GM21381 (cell line): ENCODE results near the gene SLC46A3.
"Not testable (repeated sequence)": the region's sequence is repeated elsewhere in the genome, so short reads cannot be mapped to it uniquely, and the experiment has no call there.

Experiments used
- ATAC-seq: cut with Tn5 transposase; IDR thresholded peaks from one replicate; pipeline ENCODE4 v1.9.1; 2021; ENCODE audit warnings: mild to moderate bottlenecking, moderate library complexity; ENCODE audit not compliant: unreplicated experiment

Gene SLC46A3

DNA sequence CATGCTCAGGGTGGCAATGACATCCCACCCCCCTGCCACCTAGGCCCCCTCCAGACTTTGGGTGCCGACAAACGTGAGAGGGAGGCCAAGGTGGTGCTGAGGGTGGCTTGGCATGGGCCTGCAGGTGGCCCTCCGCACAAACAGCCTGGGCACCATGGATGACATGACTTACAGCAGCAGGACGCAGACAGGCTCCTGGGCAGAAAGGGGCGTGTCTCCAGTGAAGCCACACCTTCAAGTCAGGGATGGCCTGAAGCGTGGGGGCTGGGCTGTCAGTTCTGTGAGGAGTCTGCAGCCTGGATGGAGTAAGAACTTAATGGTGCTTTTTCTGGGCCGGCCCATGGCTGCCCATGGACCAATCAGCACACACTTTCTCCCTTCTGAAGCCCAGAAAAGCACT is 34.5 kb downstream of the SLC46A3 start:
- ATAC-seq = no peak

DNA sequence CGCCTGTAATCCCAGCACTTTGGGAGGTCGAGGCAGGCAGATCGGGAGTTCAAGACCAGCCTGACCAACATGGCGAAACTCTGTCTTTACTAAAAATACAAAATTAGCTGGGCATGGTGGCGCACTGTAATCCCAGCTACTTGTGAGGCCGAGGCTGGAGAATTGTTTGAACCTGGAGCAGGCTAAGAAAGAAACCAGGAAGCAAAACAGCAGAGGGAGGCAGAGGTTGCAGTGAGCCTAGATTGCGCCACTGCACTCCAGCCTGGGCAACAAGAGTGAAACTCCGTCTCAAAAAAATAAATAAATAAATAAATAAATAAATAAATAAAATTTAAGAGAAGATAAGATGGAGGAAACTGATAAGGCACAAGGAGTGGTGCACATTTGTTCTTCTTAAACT is 35.6 kb downstream of the SLC46A3 start:
- ATAC-seq = not testable (repeated sequence)

DNA sequence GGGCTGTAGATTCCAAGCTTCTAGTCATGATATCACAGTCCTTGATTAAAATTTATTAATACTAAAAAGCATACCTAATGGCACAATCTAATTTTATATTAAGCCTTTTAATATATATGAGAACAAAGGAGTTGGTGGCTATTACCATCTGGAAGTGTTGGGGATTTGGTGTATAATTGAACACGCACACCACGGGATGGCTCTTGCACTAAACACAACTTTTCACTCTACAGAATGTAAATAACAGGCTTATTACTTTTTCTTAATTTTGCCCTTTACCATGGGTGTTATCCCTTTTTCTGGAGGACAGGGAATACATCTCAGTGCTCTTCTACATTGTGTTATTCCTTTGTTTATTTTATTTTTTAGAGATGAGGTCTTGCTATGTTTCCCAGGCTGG is 38.2 kb downstream of the SLC46A3 start:
- no peak for ATAC-seq

DNA sequence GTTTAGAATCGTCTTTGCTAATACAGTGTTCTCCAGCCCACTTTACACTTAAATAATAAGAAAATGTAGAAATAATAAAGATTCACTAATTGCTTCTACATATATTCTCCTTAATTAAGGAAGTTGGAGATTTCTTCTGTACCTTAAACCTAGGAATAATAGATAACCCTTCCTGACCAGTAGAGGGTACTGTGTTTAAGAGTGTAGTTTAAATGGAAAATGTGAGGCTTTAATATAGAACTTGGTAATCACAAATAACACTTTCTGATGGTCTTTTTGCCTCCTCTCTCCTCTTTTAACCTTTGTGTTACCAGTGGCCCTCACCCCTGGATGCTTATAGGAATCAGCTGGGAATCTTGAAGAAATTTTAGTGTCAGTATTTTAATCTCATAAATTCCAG is 39.1 kb downstream of the SLC46A3 start:
- ATAC-seq = no peak

DNA sequence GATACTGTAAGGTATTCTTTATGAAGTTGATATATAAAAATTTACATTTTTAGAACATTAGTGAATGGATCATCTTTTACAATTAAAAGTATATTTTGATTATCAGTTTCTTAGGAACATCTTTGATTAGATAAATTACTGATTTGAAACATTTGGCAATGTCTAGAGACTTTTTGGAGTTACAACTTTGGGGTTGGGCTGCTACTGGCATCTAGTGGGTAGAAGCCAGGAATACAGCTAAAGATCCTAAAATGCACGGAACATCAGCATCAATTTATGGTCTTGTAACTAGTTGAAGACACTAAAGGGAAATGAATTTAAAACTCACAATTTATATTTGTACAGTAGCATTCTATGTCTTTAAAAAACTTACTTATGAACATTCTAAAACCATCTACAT is 40.0 kb downstream of the SLC46A3 start:
- no peak for ATAC-seq

DNA sequence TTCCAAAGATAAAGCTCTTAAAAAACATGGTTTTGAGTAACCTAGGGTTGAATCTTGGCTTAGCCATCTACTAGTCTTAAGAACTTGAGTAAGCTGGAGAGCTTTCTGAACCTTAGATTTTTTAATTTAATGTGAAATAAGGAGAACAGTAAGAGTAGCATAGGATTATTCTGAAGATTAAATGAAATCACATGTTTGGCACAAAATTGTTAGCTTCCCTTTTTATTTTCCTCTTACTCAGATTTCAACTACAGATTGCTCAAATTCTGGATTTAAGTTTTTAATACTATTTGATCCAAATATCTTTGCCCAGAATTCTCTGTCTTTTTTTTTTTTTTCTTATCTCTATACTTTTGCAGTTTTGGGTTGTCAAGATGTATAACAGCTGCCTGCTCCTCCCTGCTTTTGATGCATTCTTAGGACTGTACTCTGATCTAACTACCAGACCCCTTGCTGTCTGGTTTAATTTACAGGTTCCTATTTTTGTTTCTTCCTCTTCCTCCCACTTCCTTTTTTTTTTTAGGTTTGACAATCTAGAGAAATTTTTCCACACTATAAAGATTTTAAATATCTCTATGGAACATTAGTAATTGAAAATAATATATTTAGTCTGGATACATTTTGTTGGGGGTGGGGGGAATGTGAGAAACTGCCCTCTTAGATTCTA is 47.5 kb downstream of the SLC46A3 start:
- ATAC-seq = no peak

DNA sequence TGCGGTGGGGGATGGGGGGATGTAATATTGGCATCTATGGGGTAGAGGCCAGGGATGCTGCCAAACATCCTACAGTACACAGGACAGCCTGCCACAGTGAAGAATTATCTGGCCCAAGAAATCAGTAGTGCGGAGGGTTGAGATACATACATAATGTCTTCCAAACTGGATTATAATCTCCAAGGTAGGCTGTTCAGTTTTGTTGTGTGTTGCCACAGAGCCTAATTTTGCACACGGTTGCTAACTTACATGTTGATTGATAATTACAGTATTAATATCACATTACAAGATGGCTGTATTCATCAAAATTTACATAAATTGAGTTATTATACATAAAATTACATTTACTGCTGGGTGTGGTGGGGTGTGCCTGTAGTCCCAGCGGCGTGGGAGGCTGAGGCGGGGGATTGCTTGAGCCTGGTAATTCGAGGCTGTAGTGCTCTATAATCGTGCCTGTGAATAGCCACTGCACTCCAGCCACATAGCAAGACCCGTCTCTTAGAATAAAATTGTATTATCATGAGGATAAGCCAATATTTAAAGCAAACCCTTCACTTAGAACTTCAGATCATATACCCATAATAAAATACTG is 51.8 kb downstream of the SLC46A3 start:
- ATAC-seq = no peak

DNA sequence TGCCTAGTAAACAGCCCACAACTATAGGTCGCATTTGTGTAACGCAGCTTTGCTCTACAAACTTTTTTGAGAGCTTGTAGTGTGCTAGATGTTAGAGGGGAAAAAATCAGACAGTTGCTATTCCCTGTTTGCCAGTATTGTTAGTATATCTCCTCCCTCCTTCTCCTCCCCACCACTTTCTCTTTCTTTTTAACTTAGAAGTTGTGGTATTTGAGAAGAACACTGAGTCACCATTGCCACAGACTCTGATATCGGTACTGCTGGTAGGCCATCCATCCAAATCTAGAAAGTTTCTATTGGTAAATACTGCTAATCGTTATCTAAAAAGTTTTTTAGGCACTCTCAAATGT is 59.2 kb downstream of the SLC46A3 start:
- ATAC-seq = peak; percentile 32

DNA sequence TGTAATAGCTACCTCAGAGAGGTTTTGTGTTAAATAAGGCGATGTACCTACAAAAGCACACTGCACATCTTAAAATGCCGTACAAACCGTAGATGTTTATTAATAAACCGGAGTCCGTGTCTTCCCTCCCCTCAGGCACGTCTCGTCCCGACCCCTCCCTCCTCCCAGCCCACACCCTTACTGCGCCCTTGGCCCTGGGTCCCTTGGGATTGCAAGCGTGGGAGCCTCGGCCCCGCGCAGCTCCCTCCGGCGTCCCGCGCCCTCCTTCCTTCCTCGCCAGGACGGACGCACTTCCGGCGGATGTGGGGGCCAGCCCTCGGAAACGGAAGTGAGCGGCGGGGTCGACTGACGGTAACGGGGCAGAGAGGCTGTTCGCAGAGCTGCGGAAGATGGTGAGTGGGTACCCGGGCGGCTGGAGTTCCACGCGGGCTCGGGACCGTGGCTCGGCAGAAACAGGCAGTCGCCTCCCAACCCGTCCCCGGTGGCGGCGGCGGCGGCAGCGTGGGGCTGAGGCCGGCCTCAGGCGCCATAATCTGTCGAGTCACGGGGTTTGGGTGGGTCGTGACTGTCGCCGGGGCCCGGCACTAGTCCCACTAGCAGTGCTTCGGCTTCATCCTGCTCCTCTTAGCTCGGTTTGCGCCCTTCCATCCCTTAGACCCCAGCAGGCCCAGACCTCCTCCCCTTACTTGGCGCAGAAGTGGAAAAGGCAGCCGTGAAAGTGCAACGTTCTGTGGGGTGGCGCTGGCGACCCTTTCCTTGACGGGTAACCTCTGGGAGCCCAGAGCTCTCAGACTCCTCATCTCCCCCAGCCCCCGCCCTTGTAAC is 59.8 kb downstream of the SLC46A3 start, which contains the start of gene POMP:
Gene POMP (plus strand): TSS at position 335 of the 825 bp plus-strand sequence. CDS start 55 bp downstream, at position 390.
- ATAC-seq = peak; percentile 89

DNA sequence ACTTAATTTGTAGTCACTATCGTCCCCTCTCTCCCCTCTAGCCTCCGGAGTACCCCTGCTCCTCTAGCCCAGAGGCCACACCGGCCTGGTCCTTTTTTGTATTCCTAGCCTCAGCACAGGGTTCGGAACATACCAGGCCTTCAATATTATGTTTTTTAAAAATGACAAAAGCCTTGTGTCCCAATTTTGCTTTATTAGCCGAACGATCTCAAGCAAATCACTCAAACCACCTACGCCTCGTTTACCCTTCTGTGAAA is 60.3 kb downstream of the SLC46A3 start:
- ATAC-seq = peak; percentile 11

DNA sequence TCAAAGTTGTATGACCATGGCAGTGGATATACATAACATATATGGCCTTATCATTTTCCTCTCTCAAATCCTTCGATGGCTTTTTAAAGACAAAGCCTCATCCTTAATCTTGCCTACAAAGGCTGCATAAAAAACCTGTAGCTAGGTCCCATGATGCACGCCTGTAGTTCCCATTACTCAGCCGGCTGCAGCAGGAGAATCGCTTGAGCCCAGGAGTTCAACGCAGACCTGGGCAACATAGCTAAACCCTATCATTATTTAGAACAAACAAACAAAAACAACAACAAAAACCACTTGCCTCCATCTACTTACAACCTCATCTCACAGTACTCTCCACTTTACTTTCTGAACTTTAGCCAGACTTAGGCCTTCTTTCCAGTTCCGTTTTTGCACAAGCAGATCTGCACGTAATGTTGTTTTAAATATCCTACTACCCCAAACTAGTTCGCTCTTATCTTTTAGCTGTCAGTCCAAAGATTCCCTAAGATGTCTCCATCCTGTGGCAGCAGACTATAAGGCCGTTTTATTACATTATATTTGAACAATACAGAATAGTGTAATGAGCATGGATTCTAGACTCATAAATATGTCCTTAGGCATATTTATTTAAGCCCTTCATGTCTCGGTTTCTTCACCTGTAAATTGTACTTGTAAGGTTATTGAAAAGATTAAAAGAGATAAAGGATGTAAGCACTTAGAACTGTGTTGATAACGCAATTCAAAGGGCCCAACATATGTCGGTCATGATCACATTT is 60.8 kb downstream of the SLC46A3 start:
- ATAC-seq = no peak

DNA sequence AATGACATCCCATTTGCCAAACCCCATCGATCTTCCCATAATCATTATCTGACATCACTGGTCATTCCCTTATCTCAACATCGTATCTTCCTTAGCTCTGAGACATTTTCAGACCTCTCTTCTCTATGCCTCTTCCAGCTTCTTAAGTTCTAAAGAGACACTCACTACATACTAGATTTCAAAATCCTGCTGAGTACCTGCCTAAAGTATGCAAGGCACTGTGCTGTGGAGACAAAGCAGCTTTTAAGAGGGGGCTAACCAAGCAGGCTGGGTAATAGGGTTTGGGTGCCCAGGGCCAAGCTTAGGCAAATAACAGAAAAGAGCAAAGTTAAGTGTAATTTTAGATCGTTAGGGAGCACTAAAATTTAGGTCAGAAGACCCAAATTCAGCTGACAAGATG is 63.2 kb downstream of the SLC46A3 start:
- ATAC-seq = no peak

DNA sequence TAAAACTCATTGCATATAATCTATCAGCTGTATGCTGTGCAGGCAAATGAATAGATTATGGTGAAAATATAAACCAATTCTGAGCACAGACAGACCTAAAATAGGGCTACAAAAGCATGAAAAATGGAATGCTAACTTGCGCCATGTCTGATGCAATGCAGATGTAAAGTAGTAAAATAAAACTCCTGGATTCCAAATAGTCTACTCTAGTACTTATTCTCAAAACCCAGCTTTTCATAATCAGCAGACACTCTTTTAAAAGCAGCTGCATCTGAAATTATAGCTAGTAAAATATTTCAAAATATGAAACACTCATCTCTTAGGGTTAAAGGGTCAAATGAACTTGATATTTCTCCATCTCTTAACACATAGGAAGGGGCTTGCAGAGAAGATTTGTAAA is 64.5 kb downstream of the SLC46A3 start:
- ATAC-seq = no peak

DNA sequence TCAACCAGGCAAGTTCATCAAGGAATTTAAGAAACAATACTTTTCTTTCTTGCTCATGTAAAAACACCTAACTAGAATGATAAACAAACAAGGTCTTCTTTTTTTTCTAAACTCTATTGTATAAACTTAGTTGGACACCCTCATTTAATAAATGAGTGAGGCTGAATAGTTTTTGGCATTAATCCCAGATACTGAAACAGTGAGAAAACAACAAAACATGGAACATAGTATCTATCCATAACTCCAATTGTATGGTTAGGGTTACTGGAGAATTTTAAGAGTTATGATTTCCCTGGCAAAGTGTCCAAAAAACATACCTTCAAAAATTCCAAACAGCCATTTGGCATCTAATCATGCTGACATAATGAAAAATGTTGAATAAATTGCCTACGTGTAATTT is 65.7 kb downstream of the SLC46A3 start:
- ATAC-seq = no peak

DNA sequence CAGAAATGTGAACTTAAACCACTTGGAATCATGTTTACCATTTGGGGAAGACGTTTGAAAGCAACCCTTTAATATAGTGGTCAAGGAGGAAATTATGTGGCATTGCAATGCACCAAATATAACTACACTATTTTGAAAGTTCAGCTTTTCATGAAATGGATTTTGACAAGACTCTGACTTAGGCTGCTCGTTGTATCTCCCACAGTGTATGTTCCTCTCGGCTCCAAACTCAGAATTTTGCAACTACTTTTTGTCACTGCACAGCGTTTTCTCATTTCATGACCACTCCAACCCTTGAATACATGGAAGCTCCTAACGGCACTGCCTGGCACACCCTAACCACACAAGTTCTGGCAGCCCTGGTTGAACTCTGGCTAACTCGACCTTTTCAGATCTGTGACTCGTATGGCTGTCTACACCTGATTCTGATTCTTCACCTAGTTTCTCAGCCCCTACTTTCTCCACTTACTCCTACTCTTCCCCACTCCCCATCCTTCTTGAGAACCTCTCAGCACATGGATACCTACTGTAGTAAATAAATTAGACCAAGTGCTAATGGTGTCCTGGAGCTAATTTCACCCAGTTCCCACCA is 66.9 kb downstream of the SLC46A3 start:
- no peak for ATAC-seq

DNA sequence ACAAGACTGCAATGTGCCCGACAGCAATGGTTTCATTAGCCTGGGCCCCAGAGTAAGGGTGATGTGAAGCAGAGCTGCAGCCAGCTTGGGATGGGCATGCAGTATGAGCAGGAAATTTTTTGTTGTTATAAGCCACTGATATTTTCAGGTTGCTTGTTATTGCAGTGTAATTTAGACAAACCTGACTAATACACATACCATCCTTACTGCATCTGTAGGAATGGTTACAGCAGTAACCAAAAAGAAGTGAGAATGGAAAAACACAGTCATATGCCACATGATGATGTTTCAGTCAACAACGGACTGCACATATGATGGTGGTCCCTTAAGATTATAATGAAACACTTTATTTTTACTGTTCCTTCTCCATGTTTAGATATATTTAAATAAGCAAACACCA is 68.5 kb downstream of the SLC46A3 start:
- no peak for ATAC-seq
